ENCODE data around the gene MAGI2.

The MAGI2 gene

DNA sequence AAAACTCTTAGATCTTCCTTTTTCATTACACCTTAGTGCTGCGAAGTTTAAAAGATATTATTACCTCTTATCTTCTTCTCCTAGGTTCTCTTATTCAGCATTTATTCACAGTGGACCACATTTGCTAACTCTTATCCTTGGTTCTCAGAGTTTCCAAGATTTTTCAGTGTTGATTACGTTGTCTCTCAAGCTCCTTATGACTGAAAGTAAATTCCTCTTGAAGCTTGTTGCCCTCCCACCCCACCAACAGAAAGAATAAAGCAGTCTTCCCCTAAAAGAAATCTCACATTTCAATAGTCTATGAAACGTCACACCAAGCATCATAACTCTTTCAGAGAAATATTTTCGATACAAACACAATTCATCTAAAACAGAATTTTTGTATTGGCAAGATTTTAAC is 362.5 kb downstream of the MAGI2 start:
- no peaks in the 10 kb centered on the region for H3F3A ChIP-seq (ENCODE audit: insufficient read depth)
- no peak overlapping the region for H2AFZ ChIP-seq (ENCODE audit: low read depth, low read length, severe bottlenecking)
- no peaks in the 10 kb centered on the region for H3K9me2 ChIP-seq (replicated peaks; ENCODE audit: insufficient read depth, low read length)
- no peak overlapping the region for H3K9ac ChIP-seq (ENCODE audit: low read length)
- H4K20me1 ChIP-seq (ENCODE audit: low read depth, low read length), result no peaks in the 10 kb centered on the region
- H3K4me2 ChIP-seq (ENCODE audit: low read depth, low read length, poor library complexity, severe bottlenecking), result no peak overlapping the region
- no peaks in the 10 kb centered on the region for H3K27me3 ChIP-seq (ENCODE audit: low read length)
- H3K79me2 ChIP-seq (ENCODE audit: insufficient read depth, low read length), result no peaks in the 10 kb centered on the region
- no peaks in the 10 kb centered on the region for H3K36me3 ChIP-seq (ENCODE audit: low read length)
- H3K9me3 ChIP-seq (ENCODE audit: insufficient read depth, low read length), result no peaks in the 10 kb centered on the region
- TF ChIP-seq, protein P1, sequence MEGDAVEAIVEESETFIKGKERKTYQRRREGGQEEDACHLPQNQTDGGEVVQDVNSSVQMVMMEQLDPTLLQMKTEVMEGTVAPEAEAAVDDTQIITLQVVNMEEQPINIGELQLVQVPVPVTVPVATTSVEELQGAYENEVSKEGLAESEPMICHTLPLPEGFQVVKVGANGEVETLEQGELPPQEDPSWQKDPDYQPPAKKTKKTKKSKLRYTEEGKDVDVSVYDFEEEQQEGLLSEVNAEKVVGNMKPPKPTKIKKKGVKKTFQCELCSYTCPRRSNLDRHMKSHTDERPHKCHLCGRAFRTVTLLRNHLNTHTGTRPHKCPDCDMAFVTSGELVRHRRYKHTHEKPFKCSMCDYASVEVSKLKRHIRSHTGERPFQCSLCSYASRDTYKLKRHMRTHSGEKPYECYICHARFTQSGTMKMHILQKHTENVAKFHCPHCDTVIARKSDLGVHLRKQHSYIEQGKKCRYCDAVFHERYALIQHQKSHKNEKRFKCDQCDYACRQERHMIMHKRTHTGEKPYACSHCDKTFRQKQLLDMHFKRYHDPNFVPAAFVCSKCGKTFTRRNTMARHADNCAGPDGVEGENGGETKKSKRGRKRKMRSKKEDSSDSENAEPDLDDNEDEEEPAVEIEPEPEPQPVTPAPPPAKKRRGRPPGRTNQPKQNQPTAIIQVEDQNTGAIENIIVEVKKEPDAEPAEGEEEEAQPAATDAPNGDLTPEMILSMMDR (IDR thresholded peaks at IDR 0.05; ENCODE audit: insufficient read depth, low read length, poor library complexity, severe bottlenecking), result no peak
- no peak for TF ChIP-seq EZH2phosphoT487 (conservative IDR thresholded peaks at IDR 0.05; ENCODE audit: low read length)
- H3K27ac ChIP-seq (ENCODE audit: low read depth, low read length), result no peak overlapping the region
- no peak overlapping the region for H3K4me3 ChIP-seq (ENCODE audit: insufficient read depth, low read length, poor library complexity, severe bottlenecking)

DNA sequence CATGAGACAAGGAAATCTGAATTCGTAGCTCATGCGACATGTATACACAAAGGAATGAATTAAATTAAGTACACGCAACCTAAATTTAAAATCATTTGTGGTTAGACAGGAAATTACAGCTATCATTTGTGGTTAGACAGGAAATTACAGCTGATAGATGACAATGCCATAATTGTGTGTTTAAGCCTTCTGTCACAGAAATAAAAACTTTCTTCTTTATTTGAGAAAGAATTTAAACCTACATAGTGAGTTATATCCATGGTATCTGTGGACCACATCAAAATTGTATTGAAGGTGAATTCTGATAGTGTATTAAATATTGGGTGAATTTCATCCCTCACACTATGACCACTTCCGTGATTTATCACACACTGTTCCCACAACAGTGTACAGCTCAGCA is 362.9 kb downstream of the MAGI2 start:
- H3K27ac ChIP-seq (ENCODE audit: low read depth, low read length), result no peak overlapping the region

DNA sequence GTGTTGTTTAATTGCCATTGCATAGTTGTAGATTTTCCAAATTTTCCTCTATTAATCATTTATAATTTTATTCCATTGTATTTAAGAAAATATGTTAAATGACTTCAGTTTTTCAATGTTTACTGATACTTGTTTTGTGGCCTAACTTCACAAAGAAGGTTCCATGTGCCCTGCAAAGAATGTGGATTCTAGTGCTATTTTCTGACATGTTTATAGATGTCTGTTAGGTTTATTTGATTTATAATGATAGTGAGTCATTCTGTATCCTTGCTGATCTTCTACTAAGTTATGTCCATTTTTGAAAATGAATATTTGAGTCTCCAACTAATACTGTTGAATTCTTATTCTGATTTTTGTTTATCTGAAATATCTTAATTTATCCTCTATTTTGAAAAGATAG is 369.0 kb downstream of the MAGI2 start:
- Histone ChIP-seq H3K4me3 (ENCODE audit: insufficient read depth, low read length, poor library complexity, severe bottlenecking) (no peak overlapping the region), H3K79me2 (ENCODE audit: insufficient read depth, low read length) (no peaks in the 10 kb centered on the region), H3K9me2 (replicated peaks; ENCODE audit: insufficient read depth, low read length) (0 out of 2 replicates have a peak, but pooled peaks cover 4% of the 10 kb centered on the region), H3K9ac (ENCODE audit: low read length) (no peak overlapping the region), H3F3A (ENCODE audit: insufficient read depth) (no peaks in the 10 kb centered on the region), H3K36me3 (ENCODE audit: low read length) (no peaks in the 10 kb centered on the region), H2AFZ (ENCODE audit: low read depth, low read length, severe bottlenecking) (no peak overlapping the region), H3K27ac (ENCODE audit: low read depth, low read length) (no peak overlapping the region), H3K9me3 (ENCODE audit: insufficient read depth, low read length) (no peaks in the 10 kb centered on the region), H4K20me1 (ENCODE audit: low read depth, low read length) (no peaks in the 10 kb centered on the region), H3K4me2 (ENCODE audit: low read depth, low read length, poor library complexity, severe bottlenecking) (no peak overlapping the region), H3K27me3 (ENCODE audit: low read length) (no peaks in the 10 kb centered on the region)
- no peak for TF ChIP-seq EZH2phosphoT487 (conservative IDR thresholded peaks at IDR 0.05; ENCODE audit: low read length)
- TF ChIP-seq, protein P1 (IDR thresholded peaks at IDR 0.05; ENCODE audit: insufficient read depth, low read length, poor library complexity, severe bottlenecking), result no peak

More for the DNA sequence above, 362.9 kb downstream of the MAGI2 start:
- H3K4me3 ChIP-seq (ENCODE audit: insufficient read depth, low read length, poor library complexity, severe bottlenecking), result no peak overlapping the region
- no peak overlapping the region for H3K9ac ChIP-seq (ENCODE audit: low read length)
- H3K4me2 ChIP-seq (ENCODE audit: low read depth, low read length, poor library complexity, severe bottlenecking), result no peak overlapping the region
- H2AFZ ChIP-seq (ENCODE audit: low read depth, low read length, severe bottlenecking), result no peak overlapping the region
- H3K79me2 ChIP-seq (ENCODE audit: insufficient read depth, low read length), result no peaks in the 10 kb centered on the region
- TF ChIP-seq, protein P1 (IDR thresholded peaks at IDR 0.05; ENCODE audit: insufficient read depth, low read length, poor library complexity, severe bottlenecking), result no peak
- no peak for TF ChIP-seq EZH2phosphoT487 (conservative IDR thresholded peaks at IDR 0.05; ENCODE audit: low read length)
- H3K9me3 ChIP-seq (ENCODE audit: insufficient read depth, low read length), result no peaks in the 10 kb centered on the region
- no peaks in the 10 kb centered on the region for H4K20me1 ChIP-seq (ENCODE audit: low read depth, low read length)
- no peaks in the 10 kb centered on the region for H3K9me2 ChIP-seq (replicated peaks; ENCODE audit: insufficient read depth, low read length)
- no peaks in the 10 kb centered on the region for H3K27me3 ChIP-seq (ENCODE audit: low read length)
- no peaks in the 10 kb centered on the region for H3K36me3 ChIP-seq (ENCODE audit: low read length)
- no peaks in the 10 kb centered on the region for H3F3A ChIP-seq (ENCODE audit: insufficient read depth)
